MM.1S (cell line): ENCODE data around the gene LATS1.

Experiments used
- EZH2 ChIP-seq: fragments of 300-600 bp; sonication (generic); optimal IDR thresholded peaks from 2 replicates; pipeline ENCODE3; 2017; ENCODE audit warnings: low read depth, mild to moderate bottlenecking, antibody characterized with exemption, low read length, mixed read lengths
- TF ChIP-seq, protein P1 (sequence below): fragments of 300-600 bp; sonication (generic); IDR thresholded peaks from 2 replicates; pipeline ENCODE4 v1.5.1; 2016; ENCODE audit warnings: antibody characterized with exemption, low read length, mixed read lengths

DNA sequence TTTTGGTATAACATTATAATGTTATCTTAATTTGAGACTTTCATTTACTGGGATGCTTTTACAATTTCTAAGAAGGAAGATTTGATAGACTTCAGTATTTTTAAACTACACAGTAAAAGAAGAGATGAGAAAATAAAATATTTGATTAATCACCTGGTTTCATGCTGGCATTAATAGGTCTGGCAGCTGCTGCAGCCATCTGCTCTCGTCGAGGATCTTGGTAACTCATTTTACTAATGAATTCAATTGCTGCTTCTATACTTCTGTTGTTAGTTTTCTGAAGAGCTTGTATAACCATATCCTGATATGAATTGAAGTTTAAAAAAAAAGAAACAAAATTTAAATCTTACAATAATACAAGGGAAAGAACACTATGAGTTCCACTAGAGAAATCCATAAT, 23.0 kb downstream of the LATS1 start:
- TF ChIP-seq, protein P1, sequence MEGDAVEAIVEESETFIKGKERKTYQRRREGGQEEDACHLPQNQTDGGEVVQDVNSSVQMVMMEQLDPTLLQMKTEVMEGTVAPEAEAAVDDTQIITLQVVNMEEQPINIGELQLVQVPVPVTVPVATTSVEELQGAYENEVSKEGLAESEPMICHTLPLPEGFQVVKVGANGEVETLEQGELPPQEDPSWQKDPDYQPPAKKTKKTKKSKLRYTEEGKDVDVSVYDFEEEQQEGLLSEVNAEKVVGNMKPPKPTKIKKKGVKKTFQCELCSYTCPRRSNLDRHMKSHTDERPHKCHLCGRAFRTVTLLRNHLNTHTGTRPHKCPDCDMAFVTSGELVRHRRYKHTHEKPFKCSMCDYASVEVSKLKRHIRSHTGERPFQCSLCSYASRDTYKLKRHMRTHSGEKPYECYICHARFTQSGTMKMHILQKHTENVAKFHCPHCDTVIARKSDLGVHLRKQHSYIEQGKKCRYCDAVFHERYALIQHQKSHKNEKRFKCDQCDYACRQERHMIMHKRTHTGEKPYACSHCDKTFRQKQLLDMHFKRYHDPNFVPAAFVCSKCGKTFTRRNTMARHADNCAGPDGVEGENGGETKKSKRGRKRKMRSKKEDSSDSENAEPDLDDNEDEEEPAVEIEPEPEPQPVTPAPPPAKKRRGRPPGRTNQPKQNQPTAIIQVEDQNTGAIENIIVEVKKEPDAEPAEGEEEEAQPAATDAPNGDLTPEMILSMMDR = no peak
- TF ChIP-seq EZH2 = no peak
